PC-9 (cell line): Measurements from ENCODE around the gene KRTAP10-11. TPM values are rescaled to one million over a fixed set of nuclear protein-coding genes. Genes with fewer than 3 reads are reported as not detected.

Source experiments
- BruUV-seq: library from RNA; stranded (reverse); fragments of 400-500 nt; replicated peaks from 2 replicates; lab custom pipeline; 2021; lab: Mats Ljungman, UMichigan
- CTCF ChIA-PET: fragments of 300-600 bp; sonication (Branson Sonifier 250); formaldehyde crosslinking; loops from one replicate; lab custom pipeline; 2022; ENCODE audit warnings: antibody characterized with exemption; lab: Charles Lee
- POLR2A ChIA-PET: fragments of 300-600 bp; sonication (Branson Sonifier 250); formaldehyde crosslinking; loops from one replicate; lab custom pipeline; 2022; ENCODE audit warnings: antibody characterized with exemption; ENCODE audit not compliant: unreplicated experiment; lab: Charles Lee
- DNase-seq, 2 experiments: peaks; one replicate each; pipeline versions ENCODE4 v3.0.0 to v3.0.0-alpha.2; 2015 to 2022; ENCODE audit warnings: mixed read lengths in 1 of 2
- H2AFZ ChIP-seq: fragments of 200-600 bp; sonication (generic); 2 replicates; pipeline ENCODE4 v1.8.1; 2017; ENCODE audit warnings: antibody characterized with exemption
- H3F3A ChIP-seq: fragments of 200-600 bp; sonication (generic); 2 replicates; pipeline ENCODE4 v1.8.1; 2017; ENCODE audit warnings: antibody characterized with exemption, mild to moderate bottlenecking, low read depth; ENCODE audit not compliant: insufficient read depth
- H3K27ac ChIP-seq: fragments of 200-600 bp; sonication (generic); 2 replicates; pipeline ENCODE4 v1.6.1; 2016; ENCODE audit warnings: mixed run types
- H3K27me3 ChIP-seq: fragments of 200-600 bp; sonication (generic); 2 replicates; pipeline ENCODE4 v1.6.1; 2016; ENCODE audit warnings: low read depth, mixed run types; ENCODE audit not compliant: insufficient read depth
- H3K36me3 ChIP-seq: fragments of 200-600 bp; sonication (generic); 2 replicates; pipeline ENCODE4 v1.6.1; 2016; ENCODE audit warnings: low read depth, mixed run types
- H3K4me1 ChIP-seq: fragments of 200-600 bp; sonication (generic); replicated peaks from 2 replicates; pipeline ENCODE4 v1.6.1; 2016; ENCODE audit warnings: mixed run types; ENCODE audit not compliant: insufficient read depth
- H3K4me2 ChIP-seq: fragments of 200-600 bp; sonication (generic); 2 replicates; pipeline ENCODE4 v1.6.1; 2017; ENCODE audit warnings: mixed run types
- H3K4me3 ChIP-seq: fragments of 200-600 bp; sonication (generic); 2 replicates; pipeline ENCODE4 v1.6.1; 2016; ENCODE audit warnings: mixed run types
- H3K79me2 ChIP-seq: fragments of 200-600 bp; sonication (generic); 2 replicates; pipeline ENCODE4 v1.6.1; 2017; ENCODE audit warnings: low read depth, mixed run types
- H3K9me2 ChIP-seq: fragments of 200-600 bp; sonication (generic); 2 replicates; pipeline ENCODE4 v1.8.1; 2017; ENCODE audit warnings: mild to moderate bottlenecking; ENCODE audit not compliant: insufficient read depth
- H3K9me3 ChIP-seq: fragments of 200-600 bp; sonication (generic); 2 replicates; pipeline ENCODE4 v1.8.1; 2016; ENCODE audit warnings: low read depth; ENCODE audit not compliant: insufficient read depth
- H4K20me1 ChIP-seq: fragments of 200-600 bp; sonication (generic); 2 replicates; pipeline ENCODE4 v1.8.1; 2017; ENCODE audit not compliant: insufficient read depth
- EZH2 ChIP-seq: fragments of 200-600 bp; sonication (generic); IDR thresholded peaks from 2 replicates; pipeline ENCODE4 v1.8.0; 2017; ENCODE audit warnings: antibody characterized with exemption, low read depth
- intact Hi-C: fragments of 100-400 bp; cut with micrococcal nuclease; formaldehyde crosslinking; loops from one replicate; pipeline ENCODE4 v1.10.0; 2022; ENCODE audit not compliant: unreplicated experiment
- total RNA-seq: library from RNA; stranded (reverse); gene quantifications from 2 replicates; pipeline ENCODE4 v1.2.3, GENCODE V29; 2021
- TF ChIP-seq, protein P1 (sequence below): fragments of 200-600 bp; sonication (generic); conservative IDR thresholded peaks from 2 replicates; pipeline ENCODE4 v1.6.1; 2017; ENCODE audit warnings: mixed run types, antibody characterized with exemption, mild to moderate bottlenecking, moderate library complexity

Gene KRTAP10-11
- total RNA-seq, 1 experiment from 2014 or later = not detected

- no TSS peak for BruUV-seq
- no peak overlapping the region for H2AFZ ChIP-seq
- intact Hi-C loops = no loop called here
- H3K27ac ChIP-seq = no peak overlapping the region
- H3K79me2 ChIP-seq = no peaks in the 10 kb centered on the region
- no peak overlapping the region for H3K4me2 ChIP-seq
- H3K9me3 ChIP-seq = peaks cover 7% of the 10 kb centered on the region; the same call in 1 of the 2 replicates
- H3F3A ChIP-seq = no peaks in the 10 kb centered on the region
- no peak overlapping the region for H3K4me3 ChIP-seq
- peaks cover 67% of the 10 kb centered on the region for H3K27me3 ChIP-seq
- no peaks in the 10 kb centered on the region for H4K20me1 ChIP-seq
- no peaks in the 10 kb centered on the region for H3K4me1 ChIP-seq
- no peaks in the 10 kb centered on the region for H3K9me2 ChIP-seq
- CTCF ChIA-PET = no interaction called here
- no peaks in the 10 kb centered on the region for H3K36me3 ChIP-seq
- DNase-seq = no peak
- TF ChIP-seq EZH2 = no peak
- TF ChIP-seq, protein P1, sequence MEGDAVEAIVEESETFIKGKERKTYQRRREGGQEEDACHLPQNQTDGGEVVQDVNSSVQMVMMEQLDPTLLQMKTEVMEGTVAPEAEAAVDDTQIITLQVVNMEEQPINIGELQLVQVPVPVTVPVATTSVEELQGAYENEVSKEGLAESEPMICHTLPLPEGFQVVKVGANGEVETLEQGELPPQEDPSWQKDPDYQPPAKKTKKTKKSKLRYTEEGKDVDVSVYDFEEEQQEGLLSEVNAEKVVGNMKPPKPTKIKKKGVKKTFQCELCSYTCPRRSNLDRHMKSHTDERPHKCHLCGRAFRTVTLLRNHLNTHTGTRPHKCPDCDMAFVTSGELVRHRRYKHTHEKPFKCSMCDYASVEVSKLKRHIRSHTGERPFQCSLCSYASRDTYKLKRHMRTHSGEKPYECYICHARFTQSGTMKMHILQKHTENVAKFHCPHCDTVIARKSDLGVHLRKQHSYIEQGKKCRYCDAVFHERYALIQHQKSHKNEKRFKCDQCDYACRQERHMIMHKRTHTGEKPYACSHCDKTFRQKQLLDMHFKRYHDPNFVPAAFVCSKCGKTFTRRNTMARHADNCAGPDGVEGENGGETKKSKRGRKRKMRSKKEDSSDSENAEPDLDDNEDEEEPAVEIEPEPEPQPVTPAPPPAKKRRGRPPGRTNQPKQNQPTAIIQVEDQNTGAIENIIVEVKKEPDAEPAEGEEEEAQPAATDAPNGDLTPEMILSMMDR = no peak
- POLR2A ChIA-PET = no interaction called here
Measured at GRCh38 chr21:44691686-44692085, 45.5 kb downstream of the KRTAP10-11 start.

DNA sequence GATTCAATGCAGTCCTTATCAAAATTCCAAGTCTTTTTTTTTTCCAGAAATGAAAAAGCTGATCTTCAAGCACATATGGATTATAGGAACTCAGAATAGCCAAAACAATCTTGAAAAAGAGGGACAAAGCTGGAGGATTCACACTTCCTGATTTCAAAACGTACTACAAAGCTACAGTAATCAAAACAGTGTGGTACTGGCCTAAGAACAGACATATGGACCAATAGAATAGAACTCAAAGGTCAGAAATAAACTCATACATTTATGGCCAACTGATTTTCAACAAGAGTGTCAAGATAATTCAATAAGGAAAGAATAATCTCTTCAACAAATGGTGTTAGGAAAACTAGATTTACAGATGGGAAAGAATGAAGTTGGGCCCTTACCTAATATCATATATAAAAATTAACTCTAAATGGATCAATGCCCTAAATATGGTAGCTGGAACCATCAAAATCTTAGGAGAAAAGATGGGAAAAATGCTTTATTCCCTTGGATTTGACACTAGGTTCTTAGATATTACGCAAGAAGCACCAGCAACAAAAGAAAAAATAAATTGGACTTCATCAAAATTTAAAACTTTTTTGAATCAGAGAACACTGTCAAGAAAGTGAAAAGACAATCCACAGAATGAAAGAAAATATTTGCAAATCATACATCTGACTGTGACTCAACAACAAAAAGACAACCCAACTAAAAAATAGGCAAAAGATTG, 46.7 kb downstream of the KRTAP10-11 start:
- Histone ChIP-seq H3K79me2 (no peaks in the 10 kb centered on the region), H3F3A (no peaks in the 10 kb centered on the region), H3K4me1 (no peaks in the 10 kb centered on the region), H3K9me3 (peaks cover 7% of the 10 kb centered on the region; the same call in 1 of the 2 replicates), H3K36me3 (no peaks in the 10 kb centered on the region), H3K27ac (no peak overlapping the region), H3K9me2 (no peaks in the 10 kb centered on the region), H3K4me2 (no peak overlapping the region), H3K27me3 (peaks cover 61% of the 10 kb centered on the region), H4K20me1 (no peaks in the 10 kb centered on the region), H2AFZ (no peak overlapping the region), H3K4me3 (no peak overlapping the region)
- no peak for TF ChIP-seq EZH2
- TF ChIP-seq, protein P1 = no peak
- CTCF ChIA-PET = no interaction called here
- no peak for DNase-seq
- no TSS peak for BruUV-seq
- intact Hi-C loops = no loop called here
- POLR2A ChIA-PET = no interaction called here

DNA sequence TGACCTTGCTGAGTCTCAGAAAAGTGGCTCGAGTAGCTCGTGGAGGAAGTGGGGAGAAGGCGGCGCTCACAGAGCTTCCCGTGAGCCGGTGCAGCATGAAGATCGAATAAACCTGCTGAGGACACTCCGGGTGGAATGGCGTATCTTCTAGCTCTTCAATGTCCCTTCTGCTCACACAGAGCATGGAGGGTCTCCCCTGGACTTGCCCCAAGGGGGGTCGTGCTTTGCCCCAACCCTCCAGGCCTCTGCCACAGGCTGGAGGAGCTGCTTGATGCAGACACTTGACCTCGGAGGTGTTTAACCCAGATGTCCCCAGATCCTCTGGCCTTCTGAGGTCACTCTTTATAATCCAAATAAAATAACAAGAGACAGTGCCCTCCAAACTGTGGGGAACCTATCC, 48.6 kb downstream of the KRTAP10-11 start:
- DNase-seq = no peak
- Histone ChIP-seq H3K9me2 (no peaks in the 10 kb centered on the region), H3K4me2 (no peak overlapping the region), H3K36me3 (no peaks in the 10 kb centered on the region), H3K9me3 (peaks cover 7% of the 10 kb centered on the region; the same call in 1 of the 2 replicates), H3K79me2 (no peaks in the 10 kb centered on the region), H3F3A (no peaks in the 10 kb centered on the region), H3K27me3 (peaks cover 63% of the 10 kb centered on the region), H2AFZ (no peak overlapping the region), H3K27ac (no peak overlapping the region), H3K4me1 (no peaks in the 10 kb centered on the region), H4K20me1 (no peaks in the 10 kb centered on the region), H3K4me3 (no peak overlapping the region)
- ChIA-PET POLR2A (no interaction called here), CTCF (no interaction called here)
- TF ChIP-seq, protein P1 = no peak
- no peak for TF ChIP-seq EZH2
- BruUV-seq = no TSS peak
- intact Hi-C loops = no loop called here
